ENCODE data around the gene NBEA.

NBEA gene

GRCh38 chr13:35333157-35333556, 391.1 kb downstream of the NBEA start:
- H3K79me1 ChIP-seq (replicated peaks; ENCODE audit: low read length, poor library complexity, severe bottlenecking) = no peaks in the 10 kb centered on the region
- H2BK120ac ChIP-seq (ENCODE audit: low read depth, low read length) = no peak overlapping the region
- H3K27ac ChIP-seq (ENCODE audit: low read length, poor library complexity, severe bottlenecking) = no peak overlapping the region
- WGBS = 100% methylated on average over 1 of the region's 3 CpGs
- H3K23ac ChIP-seq (ENCODE audit: low read length in 2 of 2) = no peak overlapping the region
- H2BK12ac ChIP-seq (ENCODE audit: low read length in 2 of 2) = no peak overlapping the region
- no peak overlapping the region for H4K91ac ChIP-seq (ENCODE audit: low read length)
- no peak overlapping the region for H3K4me3 ChIP-seq (ENCODE audit: insufficient read depth in 1 of 2, low read depth in 1 of 2, low read length in 2 of 2)
- H2AFZ ChIP-seq (ENCODE audit: low read depth, low read length) = no peak overlapping the region
- H3K9ac ChIP-seq (ENCODE audit: low read length) = no peak overlapping the region
- no peak overlapping the region for H2AK5ac ChIP-seq (ENCODE audit: low read length, severe bottlenecking)
- no peak overlapping the region for H2BK15ac ChIP-seq (ENCODE audit: low read depth, poor library complexity, severe bottlenecking)
- no peak overlapping the region for H3K4me2 ChIP-seq (ENCODE audit: low read length, poor library complexity, severe bottlenecking)
- H3K4me1 ChIP-seq (ENCODE audit: control insufficient read depth, insufficient read depth, low read depth, low read length) = no peaks in the 10 kb centered on the region
- H4K8ac ChIP-seq (ENCODE audit: low read length) = no peak overlapping the region
- no peaks in the 10 kb centered on the region for H3K27me3 ChIP-seq (ENCODE audit: control insufficient read depth in 1 of 2, insufficient read depth in 1 of 2, low read length in 2 of 2)
- no peak overlapping the region for H3K14ac ChIP-seq (ENCODE audit: low read length in 2 of 2)
- DNase-seq = no peak
- H3K4ac ChIP-seq (ENCODE audit: low read depth in 1 of 2, low read length in 2 of 2) = no peak overlapping the region
- no peak overlapping the region for H3K18ac ChIP-seq (ENCODE audit: low read depth in 1 of 2, low read length in 2 of 2)
- peaks cover 0 to 3% of the 10 kb centered on the region in 2 experiments for H3K36me3 ChIP-seq (ENCODE audit: control insufficient read depth in 1 of 2, insufficient read depth in 2 of 2, low read depth in 1 of 2, low read length in 2 of 2)
- peaks cover 3% of the 10 kb centered on the region for H3K9me3 ChIP-seq (ENCODE audit: control insufficient read depth, low read length)
- H2BK5ac ChIP-seq (ENCODE audit: low read depth, low read length, poor library complexity, severe bottlenecking) = no peak overlapping the region

DNA sequence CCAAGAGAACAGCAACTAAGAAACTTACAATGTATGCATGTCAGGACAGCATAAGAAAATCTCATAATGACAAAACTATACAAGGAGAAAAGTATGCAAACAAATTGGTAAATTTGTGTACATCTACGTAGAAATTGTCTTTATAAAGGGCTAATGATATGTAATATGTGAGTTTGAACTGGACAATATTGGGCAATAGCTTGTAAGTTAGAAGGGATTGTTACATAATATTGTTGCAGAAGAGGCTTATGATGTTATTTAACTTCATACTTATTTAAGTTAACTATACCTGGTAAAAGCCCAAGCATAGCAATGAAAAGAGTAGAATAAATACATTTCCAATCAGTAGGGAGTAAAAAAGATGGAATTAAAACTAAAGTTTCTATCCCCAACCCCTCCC, 400.4 kb downstream of the NBEA start:
- H3K4me1 ChIP-seq (ENCODE audit: control insufficient read depth, insufficient read depth, low read depth, low read length) = no peaks in the 10 kb centered on the region
- no peak overlapping the region for H4K8ac ChIP-seq (ENCODE audit: low read length)
- no peak overlapping the region for H2BK5ac ChIP-seq (ENCODE audit: low read depth, low read length, poor library complexity, severe bottlenecking)
- no peak overlapping the region for H3K27ac ChIP-seq (ENCODE audit: low read length, poor library complexity, severe bottlenecking)
- no peak overlapping the region for H2BK12ac ChIP-seq (ENCODE audit: low read length in 2 of 2)
- H3K23ac ChIP-seq (ENCODE audit: low read length in 2 of 2) = no peak overlapping the region
- H3K36me3 ChIP-seq (ENCODE audit: control insufficient read depth in 1 of 2, insufficient read depth in 2 of 2, low read depth in 1 of 2, low read length in 2 of 2) = no peaks in the 10 kb centered on the region
- no peak overlapping the region for H2BK120ac ChIP-seq (ENCODE audit: low read depth, low read length)
- no peak overlapping the region for H2AK5ac ChIP-seq (ENCODE audit: low read length, severe bottlenecking)
- H2AFZ ChIP-seq (ENCODE audit: low read depth, low read length) = no peak overlapping the region
- no peaks in the 10 kb centered on the region for H3K27me3 ChIP-seq (ENCODE audit: control insufficient read depth in 1 of 2, insufficient read depth in 1 of 2, low read length in 2 of 2)
- WGBS = 79% methylated on average over 1 of the region's 1 CpG
- no peak overlapping the region for H3K18ac ChIP-seq (ENCODE audit: low read depth in 1 of 2, low read length in 2 of 2)
- DNase-seq = no peak
- H3K4me3 ChIP-seq (ENCODE audit: insufficient read depth in 1 of 2, low read depth in 1 of 2, low read length in 2 of 2) = no peak overlapping the region
- H4K91ac ChIP-seq (ENCODE audit: low read length) = no peak overlapping the region
- H3K4me2 ChIP-seq (ENCODE audit: low read length, poor library complexity, severe bottlenecking) = no peak overlapping the region
- H3K79me1 ChIP-seq (replicated peaks; ENCODE audit: low read length, poor library complexity, severe bottlenecking) = peaks cover 1% of the 10 kb centered on the region
- H3K4ac ChIP-seq (ENCODE audit: low read depth in 1 of 2, low read length in 2 of 2) = no peak overlapping the region
- H3K9me3 ChIP-seq (ENCODE audit: control insufficient read depth, low read length) = no peaks in the 10 kb centered on the region
- H3K14ac ChIP-seq (ENCODE audit: low read length in 2 of 2) = no peak overlapping the region
- no peak overlapping the region for H3K9ac ChIP-seq (ENCODE audit: low read length)
- no peak overlapping the region for H2BK15ac ChIP-seq (ENCODE audit: low read depth, poor library complexity, severe bottlenecking)

DNA sequence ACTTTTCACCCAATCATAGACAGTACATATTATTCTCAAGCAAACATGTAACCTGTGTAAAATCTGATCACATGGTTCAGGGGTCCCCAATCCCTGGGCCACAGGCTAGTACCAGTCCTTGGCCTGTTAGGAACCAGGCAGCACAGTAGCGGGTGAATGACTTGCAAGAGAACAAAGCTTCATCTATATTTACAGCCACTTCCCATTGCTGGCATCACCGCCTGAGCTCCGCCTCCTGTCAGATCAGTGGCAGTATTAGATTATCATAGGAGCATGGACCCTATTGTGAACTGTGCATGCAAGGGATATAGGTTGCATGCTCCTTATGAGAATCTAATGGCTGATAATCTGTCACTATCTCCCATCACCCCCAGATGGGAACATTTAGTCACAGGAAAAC, 401.3 kb downstream of the NBEA start:
- Histone ChIP-seq H2AFZ (ENCODE audit: low read depth, low read length) (no peak overlapping the region), H3K4me3 (ENCODE audit: insufficient read depth in 1 of 2, low read depth in 1 of 2, low read length in 2 of 2) (no peak overlapping the region), H2BK120ac (ENCODE audit: low read depth, low read length) (no peak overlapping the region), H3K4ac (ENCODE audit: low read depth in 1 of 2, low read length in 2 of 2) (no peak overlapping the region), H3K4me2 (ENCODE audit: low read length, poor library complexity, severe bottlenecking) (no peak overlapping the region), H3K23ac (ENCODE audit: low read length in 2 of 2) (no peak overlapping the region), H3K27me3 (ENCODE audit: control insufficient read depth in 1 of 2, insufficient read depth in 1 of 2, low read length in 2 of 2) (no peaks in the 10 kb centered on the region), H4K91ac (ENCODE audit: low read length) (no peak overlapping the region), H2BK5ac (ENCODE audit: low read depth, low read length, poor library complexity, severe bottlenecking) (no peak overlapping the region), H3K14ac (ENCODE audit: low read length in 2 of 2) (no peak overlapping the region), H2BK15ac (ENCODE audit: low read depth, poor library complexity, severe bottlenecking) (no peak overlapping the region), H4K8ac (ENCODE audit: low read length) (no peak overlapping the region), H3K18ac (ENCODE audit: low read depth in 1 of 2, low read length in 2 of 2) (no peak overlapping the region), H3K9me3 (ENCODE audit: control insufficient read depth, low read length) (no peaks in the 10 kb centered on the region), H2BK12ac (ENCODE audit: low read length in 2 of 2) (no peak overlapping the region), H3K79me1 (replicated peaks; ENCODE audit: low read length, poor library complexity, severe bottlenecking) (peaks cover 1% of the 10 kb centered on the region), H2AK5ac (ENCODE audit: low read length, severe bottlenecking) (no peak overlapping the region), H3K9ac (ENCODE audit: low read length) (no peak overlapping the region), H3K4me1 (ENCODE audit: control insufficient read depth, insufficient read depth, low read depth, low read length) (no peaks in the 10 kb centered on the region), H3K36me3 (ENCODE audit: control insufficient read depth in 1 of 2, insufficient read depth in 2 of 2, low read depth in 1 of 2, low read length in 2 of 2) (no peaks in the 10 kb centered on the region), H3K27ac (ENCODE audit: low read length, poor library complexity, severe bottlenecking) (no peak overlapping the region)
- WGBS = no CpG with 5 or more reads among the region's 3 CpGs
- no peak for DNase-seq

DNA sequence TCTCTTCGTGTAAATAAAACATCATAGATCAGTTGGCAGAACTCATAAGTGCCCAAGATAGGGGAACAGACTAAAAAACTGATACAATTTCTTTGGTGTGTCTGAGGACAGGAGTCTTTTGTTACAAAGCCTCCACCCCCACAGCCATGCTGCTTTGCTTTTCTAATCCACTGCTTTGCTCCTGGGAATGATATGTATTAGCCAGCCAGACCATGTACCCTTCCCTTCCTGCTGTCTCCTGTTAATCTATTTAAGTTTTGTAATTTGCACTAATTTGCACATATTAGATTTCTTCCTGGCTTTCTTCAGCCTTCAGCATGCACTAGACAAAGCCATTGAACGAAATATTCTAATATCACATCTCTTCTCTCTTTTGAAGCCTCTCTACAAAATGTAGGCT, 403.9 kb downstream of the NBEA start:
- no peak for DNase-seq
- 71% methylated on average over 1 of the region's 2 CpGs for WGBS
- no peaks in the 10 kb centered on the region for H3K27me3 ChIP-seq (ENCODE audit: control insufficient read depth in 1 of 2, insufficient read depth in 1 of 2, low read length in 2 of 2)

More for the DNA sequence above, 403.9 kb downstream of the NBEA start:
- Histone ChIP-seq H3K4me1 (ENCODE audit: control insufficient read depth, insufficient read depth, low read depth, low read length) (no peaks in the 10 kb centered on the region), H2BK12ac (ENCODE audit: low read length in 2 of 2) (no peak overlapping the region), H3K4ac (ENCODE audit: low read depth in 1 of 2, low read length in 2 of 2) (no peak overlapping the region), H2AFZ (ENCODE audit: low read depth, low read length) (no peak overlapping the region), H3K27ac (ENCODE audit: low read length, poor library complexity, severe bottlenecking) (no peak overlapping the region), H2BK120ac (ENCODE audit: low read depth, low read length) (no peak overlapping the region), H3K14ac (ENCODE audit: low read length in 2 of 2) (no peak overlapping the region), H4K91ac (ENCODE audit: low read length) (no peak overlapping the region), H3K36me3 (ENCODE audit: control insufficient read depth in 1 of 2, insufficient read depth in 2 of 2, low read depth in 1 of 2, low read length in 2 of 2) (no peaks in the 10 kb centered on the region), H3K9me3 (ENCODE audit: control insufficient read depth, low read length) (no peaks in the 10 kb centered on the region), H3K18ac (ENCODE audit: low read depth in 1 of 2, low read length in 2 of 2) (no peak overlapping the region), H3K4me3 (ENCODE audit: insufficient read depth in 1 of 2, low read depth in 1 of 2, low read length in 2 of 2) (no peak overlapping the region), H2BK5ac (ENCODE audit: low read depth, low read length, poor library complexity, severe bottlenecking) (no peak overlapping the region), H3K79me1 (replicated peaks; ENCODE audit: low read length, poor library complexity, severe bottlenecking) (peaks cover 1% of the 10 kb centered on the region), H2BK15ac (ENCODE audit: low read depth, poor library complexity, severe bottlenecking) (no peak overlapping the region), H4K8ac (ENCODE audit: low read length) (no peak overlapping the region), H3K4me2 (ENCODE audit: low read length, poor library complexity, severe bottlenecking) (no peak overlapping the region), H2AK5ac (ENCODE audit: low read length, severe bottlenecking) (no peak overlapping the region), H3K9ac (ENCODE audit: low read length) (no peak overlapping the region), H3K23ac (ENCODE audit: low read length in 2 of 2) (no peak overlapping the region)

All from mesenchymal stem cell (in vitro differentiated cells and primary cell).